Panc1 (cell line): ENCODE measurements around the gene GLI3. TPM values are rescaled to one million over a fixed set of nuclear protein-coding genes. Genes with fewer than 3 reads are reported as not detected.

Source experiments
- ATAC-seq: fragments of 200-7000 bp; cut with Tn5 transposase; 2 replicates; pipeline ENCODE4 v1.9.1; 2020; ENCODE audit warnings: mild to moderate bottlenecking, moderate library complexity
- BruUV-seq: library from RNA; stranded (reverse); fragments of 400-500 nt; replicated peaks from 2 replicates; lab custom pipeline; 2021; lab: Mats Ljungman, UMichigan
- CTCF ChIA-PET: fragments of 300-600 bp; sonication (Branson Sonifier 250); formaldehyde crosslinking; loops from one replicate; lab custom pipeline; 2022; ENCODE audit warnings: antibody characterized with exemption; lab: Charles Lee
- POLR2A ChIA-PET: fragments of 300-600 bp; sonication (Branson Sonifier 250); formaldehyde crosslinking; loops from one replicate; lab custom pipeline; 2022; ENCODE audit warnings: antibody characterized with exemption; lab: Charles Lee
- DNase-seq: peaks from one replicate; pipeline ENCODE4 v3.0.0-alpha.2; 2010; ENCODE audit warnings: low read depth, low spot score
- H3K27ac ChIP-seq: 2 replicates; pipeline ENCODE4 v1.5.1; 2011; ENCODE audit warnings: mild to moderate bottlenecking, low read length, inconsistent platforms
- H3K27me3 ChIP-seq: fragments of 200-500 bp; sonication (Bioruptor generic); 2 replicates; pipeline ENCODE4 v1.6.0; 2014; ENCODE audit warnings: low read length, inconsistent platforms; ENCODE audit not compliant: control insufficient read depth, insufficient read depth
- H3K36me3 ChIP-seq: fragments of 200-500 bp; sonication (Bioruptor generic); 2 replicates; pipeline ENCODE4 v1.5.1; 2014; ENCODE audit warnings: inconsistent platforms, mild to moderate bottlenecking, low read length, moderate library complexity; ENCODE audit not compliant: control insufficient read depth, insufficient read depth
- H3K4me1 ChIP-seq: 2 replicates; pipeline ENCODE4 v1.5.1; 2011; ENCODE audit warnings: inconsistent platforms, mild to moderate bottlenecking, low read length, moderate library complexity; ENCODE audit not compliant: control insufficient read depth, insufficient read depth
- H3K4me3 ChIP-seq, 2 experiments: 2 replicates each; pipeline ENCODE4 v1.5.1; 2011 to 2012; ENCODE audit warnings: low read depth in 2 of 2, low read length in 2 of 2, mild to moderate bottlenecking in 2 of 2, inconsistent platforms in 1 of 2, moderate library complexity in 1 of 2
- H3K9me3 ChIP-seq: fragments of 200-500 bp; sonication (Bioruptor generic); 2 replicates; pipeline ENCODE4 v1.5.1; 2014; ENCODE audit warnings: low read depth, mild to moderate bottlenecking, inconsistent platforms, low read length, moderate library complexity; ENCODE audit not compliant: control insufficient read depth, insufficient read depth
- POLR2AphosphoS5 ChIP-seq: IDR thresholded peaks from 2 replicates; pipeline ENCODE4 v1.6.1; 2012; ENCODE audit warnings: mild to moderate bottlenecking, low read depth, low read length, moderate library complexity
- REST ChIP-seq, 2 experiments: IDR thresholded peaks; 2 replicates each; pipeline ENCODE4 v1.6.1; 2011 to 2012; ENCODE audit warnings: low read depth in 2 of 2, control low read depth in 1 of 2, low read length in 1 of 2, mild to moderate bottlenecking in 1 of 2, moderate library complexity in 1 of 2; ENCODE audit not compliant: insufficient read depth in 1 of 2
- SIN3A ChIP-seq: IDR thresholded peaks from 2 replicates; pipeline ENCODE4 v1.6.1; 2012; ENCODE audit warnings: low read depth, mild to moderate bottlenecking, low read length, moderate library complexity, borderline replicate concordance; ENCODE audit not compliant: insufficient read depth
- TCF7L2 ChIP-seq: IDR thresholded peaks from 2 replicates; pipeline ENCODE4 v1.6.1; 2011; ENCODE audit warnings: mild to moderate bottlenecking, low read depth, low read length, inconsistent platforms
- in situ Hi-C: cut with HindIII; loops from 2 replicates; pipeline ENCODE4 v1.10.0; 2016; ENCODE audit warnings: low sequenced_read_pairs, low pct_unique_long_range_greater_than_20kb
- intact Hi-C: fragments of 100-400 bp; cut with micrococcal nuclease; formaldehyde crosslinking; loops from one replicate; pipeline ENCODE4 v1.10.0; 2022; ENCODE audit not compliant: unreplicated experiment
- total RNA-seq: library from RNA; stranded (reverse); gene quantifications from one replicate; pipeline ENCODE4 v1.2.1, GENCODE V29; 2021; ENCODE audit not compliant: unreplicated experiment
- TF ChIP-seq, protein P1 (sequence below): fragments of 450-650 bp; IDR thresholded peaks from 2 replicates; pipeline ENCODE4 v1.5.1; 2017; ENCODE audit warnings: mild to moderate bottlenecking

GLI3 gene
- total RNA-seq, 1 experiment from 2014 or later, result 3.7 TPM

DNA sequence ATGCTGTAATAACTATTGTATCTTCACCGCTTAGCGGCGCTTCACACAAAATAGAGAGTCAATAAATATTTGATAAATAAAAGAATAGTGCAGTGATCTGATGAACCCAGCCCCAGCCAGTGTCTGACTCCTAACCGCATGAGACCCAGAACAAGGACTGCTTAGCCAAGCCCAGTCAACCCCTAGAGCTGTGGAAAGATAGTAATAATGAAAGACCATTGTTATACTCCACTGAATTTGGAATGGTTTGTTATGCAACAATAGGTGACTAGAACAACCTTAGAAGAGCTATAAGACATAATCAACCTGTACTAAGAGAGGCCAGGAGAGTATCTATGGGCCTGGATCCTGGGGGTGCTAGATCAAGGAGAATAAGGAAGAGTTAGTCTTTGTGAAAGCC is 303.6 kb downstream of the GLI3 start:
- intact Hi-C loops (no loop called here), in situ Hi-C loops (no loop called here)
- Histone ChIP-seq H3K27me3 (no peaks in the 10 kb centered on the region), H3K4me1 (no peaks in the 10 kb centered on the region), H3K36me3 (no peaks in the 10 kb centered on the region), H3K27ac (no peak overlapping the region), H3K4me3 (no peak overlapping the region), H3K9me3 (no peaks in the 10 kb centered on the region)
- DNase-seq (no peak), ATAC-seq (no peak)
- no TSS peak for BruUV-seq
- no peak for TF ChIP-seq REST (IDR thresholded peaks at IDR 0.05; ENCODE audit: insufficient read depth in 1 of 2, low read depth in 2 of 2, low read length in 1 of 2)
- TF ChIP-seq TCF7L2, result no peak
- ChIA-PET CTCF (no interaction called here), POLR2A (no interaction called here)

DNA sequence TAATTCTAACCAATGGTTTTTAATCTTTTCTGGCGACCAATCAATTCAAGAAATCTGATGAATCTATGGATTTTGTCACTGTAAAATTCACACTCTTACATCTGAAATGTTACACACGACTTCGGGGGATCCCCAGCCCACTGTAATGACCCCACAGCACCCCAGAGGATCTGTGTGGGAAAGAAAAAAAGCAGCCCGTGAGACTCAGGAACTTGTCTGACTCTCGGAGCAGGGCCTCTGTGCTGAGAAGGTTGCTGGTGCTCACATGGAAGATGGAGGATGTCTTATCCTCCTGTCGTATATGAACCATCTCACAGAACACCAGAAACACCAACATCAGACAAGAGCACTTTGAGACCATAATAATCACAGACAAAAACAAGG is 305.8 kb downstream of the GLI3 start:
- H3K4me3 ChIP-seq, result no peak overlapping the region
- ChIA-PET CTCF (no interaction called here), POLR2A (no interaction called here)
- H3K4me1 ChIP-seq, result no peaks in the 10 kb centered on the region
- intact Hi-C loops (no loop called here), in situ Hi-C loops (no loop called here)
- TF ChIP-seq REST (IDR thresholded peaks at IDR 0.05; ENCODE audit: insufficient read depth in 1 of 2, low read depth in 2 of 2, low read length in 1 of 2), result no peak
- no TSS peak for BruUV-seq
- H3K9me3 ChIP-seq, result no peaks in the 10 kb centered on the region
- H3K36me3 ChIP-seq, result no peaks in the 10 kb centered on the region
- no peak overlapping the region for H3K27ac ChIP-seq
- DNase-seq, result no peak
- ATAC-seq, result no peak
- H3K27me3 ChIP-seq, result no peaks in the 10 kb centered on the region

- intact Hi-C loops, result no loop called here
- DNase-seq (no peak), ATAC-seq (no peak)
- no peaks in the 10 kb centered on the region for H3K9me3 ChIP-seq
- H3K4me1 ChIP-seq, result no peaks in the 10 kb centered on the region
- no TSS peak for BruUV-seq
- H3K4me3 ChIP-seq, result no peak overlapping the region
- ChIA-PET POLR2A (no interaction called here), CTCF (interaction anchor here (0.9 kb wide), 1 partner anchor 10 kb away, joined by 5 read pairs; no protein-coding TSS in a partner anchor)
- no peak overlapping the region for H3K27ac ChIP-seq
- no peaks in the 10 kb centered on the region for H3K36me3 ChIP-seq
- TF ChIP-seq SIN3A (no peak), POLR2AphosphoS5 (no peak), REST (IDR thresholded peaks at IDR 0.05; ENCODE audit: insufficient read depth in 1 of 2, low read depth in 2 of 2, low read length in 1 of 2) (no peak)
- TF ChIP-seq, protein P1, sequence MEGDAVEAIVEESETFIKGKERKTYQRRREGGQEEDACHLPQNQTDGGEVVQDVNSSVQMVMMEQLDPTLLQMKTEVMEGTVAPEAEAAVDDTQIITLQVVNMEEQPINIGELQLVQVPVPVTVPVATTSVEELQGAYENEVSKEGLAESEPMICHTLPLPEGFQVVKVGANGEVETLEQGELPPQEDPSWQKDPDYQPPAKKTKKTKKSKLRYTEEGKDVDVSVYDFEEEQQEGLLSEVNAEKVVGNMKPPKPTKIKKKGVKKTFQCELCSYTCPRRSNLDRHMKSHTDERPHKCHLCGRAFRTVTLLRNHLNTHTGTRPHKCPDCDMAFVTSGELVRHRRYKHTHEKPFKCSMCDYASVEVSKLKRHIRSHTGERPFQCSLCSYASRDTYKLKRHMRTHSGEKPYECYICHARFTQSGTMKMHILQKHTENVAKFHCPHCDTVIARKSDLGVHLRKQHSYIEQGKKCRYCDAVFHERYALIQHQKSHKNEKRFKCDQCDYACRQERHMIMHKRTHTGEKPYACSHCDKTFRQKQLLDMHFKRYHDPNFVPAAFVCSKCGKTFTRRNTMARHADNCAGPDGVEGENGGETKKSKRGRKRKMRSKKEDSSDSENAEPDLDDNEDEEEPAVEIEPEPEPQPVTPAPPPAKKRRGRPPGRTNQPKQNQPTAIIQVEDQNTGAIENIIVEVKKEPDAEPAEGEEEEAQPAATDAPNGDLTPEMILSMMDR, result no peak
- in situ Hi-C loops, result no loop called here
- H3K27me3 ChIP-seq, result no peaks in the 10 kb centered on the region
These were observed 306.3 kb downstream of the GLI3 start for GRCh38 chr7:41930538-41931262.
